ENCODE measurements around the gene TTC21B.
"Not testable (repeated sequence)": the region's sequence is repeated elsewhere in the genome, so short reads cannot be mapped to it uniquely, and the experiment has no call there.

The TTC21B gene

DNA sequence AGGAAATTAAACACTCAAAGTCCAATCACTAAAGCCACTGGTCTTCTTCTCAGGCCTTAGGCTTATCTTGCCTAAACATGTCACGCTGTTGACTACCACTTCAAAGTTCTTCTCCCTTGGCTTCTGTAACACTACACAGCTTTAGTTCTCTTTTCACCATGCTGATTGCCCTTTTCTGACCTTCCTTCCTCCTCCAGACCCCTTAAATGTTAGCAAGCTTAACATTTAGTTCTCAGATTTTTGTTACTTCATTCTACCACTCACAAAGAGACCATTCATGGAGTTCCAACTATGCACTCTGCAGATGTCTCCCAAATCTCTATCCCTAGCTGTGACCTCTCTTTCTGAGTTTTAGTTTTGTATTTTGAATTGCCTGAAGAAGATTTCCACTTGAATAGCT is 64.4 kb downstream of the TTC21B start:
- DNase-seq (ENCODE audit: insufficient read length, low spot score) (no peak), FAIRE-seq (no peak)

GRCh38 chr2:165888171-165888570 is 65.4 kb downstream of the TTC21B start:
- FAIRE-seq, result no peak
- DNase-seq (ENCODE audit: insufficient read length, low spot score), result no peak

DNA sequence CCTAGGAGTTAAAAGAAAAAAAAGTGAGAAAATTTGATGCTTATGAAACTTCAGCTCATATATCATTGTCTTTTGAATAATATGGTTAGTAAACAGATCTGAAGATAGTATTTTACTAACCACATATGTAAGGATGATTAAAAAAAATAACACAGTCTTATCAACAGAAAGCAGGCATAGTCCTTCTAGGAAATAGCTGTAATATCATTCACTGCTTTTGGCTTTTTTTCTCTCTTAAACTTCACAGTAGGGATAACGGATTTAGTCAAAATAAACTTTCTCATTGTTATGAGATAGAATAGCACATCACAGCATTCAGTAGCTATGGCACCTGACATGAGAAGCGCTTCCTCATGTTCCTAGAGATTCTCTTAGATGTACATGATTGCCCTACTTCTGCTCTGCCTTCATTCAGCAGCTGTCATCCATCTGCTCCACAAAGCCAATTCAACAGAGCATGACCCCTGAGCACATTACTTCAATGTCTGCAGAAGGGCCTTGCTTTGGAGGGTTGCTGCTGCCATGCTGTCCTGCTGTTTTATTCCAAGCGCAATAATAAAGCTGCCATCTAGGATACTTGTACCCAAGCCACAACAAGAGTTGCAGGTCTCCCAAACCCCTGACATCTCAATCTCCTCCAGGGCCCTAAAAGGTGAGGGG is 67.0 kb downstream of the TTC21B start:
- FAIRE-seq, result no peak
- DNase-seq (ENCODE audit: insufficient read length, low spot score), result no peak

GRCh38 chr2:165877565-165878550 is 75.7 kb downstream of the TTC21B start:
- FAIRE-seq, result no peak
- DNase-seq (ENCODE audit: insufficient read length, low spot score), result no peak

DNA sequence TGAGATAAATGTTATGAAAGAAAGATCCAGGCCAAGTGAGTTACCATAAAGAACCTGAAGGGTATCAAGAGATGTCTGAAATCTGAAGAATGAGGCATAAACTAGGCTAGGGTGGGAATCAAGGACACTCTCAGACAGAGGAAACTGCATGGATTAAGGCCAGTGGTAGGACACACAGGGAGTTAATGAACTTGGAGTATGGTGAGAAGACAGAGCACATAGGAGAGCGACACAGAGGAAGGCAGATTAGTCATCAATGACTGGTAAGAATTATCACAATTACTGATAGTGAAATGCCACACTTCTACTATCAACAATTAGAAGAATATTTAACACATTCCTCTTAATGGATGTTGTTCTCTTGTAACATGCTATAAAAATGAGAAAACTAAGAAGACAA is 76.9 kb downstream of the TTC21B start:
- no peak for FAIRE-seq
- DNase-seq (ENCODE audit: insufficient read length, low spot score), result no peak

DNA sequence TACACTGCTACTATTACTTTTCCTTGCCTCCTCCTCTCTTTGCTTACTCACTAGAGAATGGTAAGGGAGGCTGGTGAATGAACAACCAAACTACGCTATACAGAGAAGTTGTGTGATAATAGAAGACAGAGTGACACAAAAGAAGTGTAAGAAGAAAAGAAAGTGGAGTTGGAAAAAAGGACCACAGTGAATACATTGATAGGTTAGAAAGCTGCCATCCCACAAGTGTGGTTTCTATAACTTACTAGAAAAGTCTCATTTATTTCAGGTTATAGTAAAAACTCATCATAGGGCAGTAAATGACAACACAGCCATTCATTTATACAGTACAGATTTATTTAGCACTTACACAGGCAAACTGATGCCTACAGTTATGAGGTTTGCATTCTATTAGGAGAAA is 77.3 kb downstream of the TTC21B start:
- no peak for FAIRE-seq

DNA sequence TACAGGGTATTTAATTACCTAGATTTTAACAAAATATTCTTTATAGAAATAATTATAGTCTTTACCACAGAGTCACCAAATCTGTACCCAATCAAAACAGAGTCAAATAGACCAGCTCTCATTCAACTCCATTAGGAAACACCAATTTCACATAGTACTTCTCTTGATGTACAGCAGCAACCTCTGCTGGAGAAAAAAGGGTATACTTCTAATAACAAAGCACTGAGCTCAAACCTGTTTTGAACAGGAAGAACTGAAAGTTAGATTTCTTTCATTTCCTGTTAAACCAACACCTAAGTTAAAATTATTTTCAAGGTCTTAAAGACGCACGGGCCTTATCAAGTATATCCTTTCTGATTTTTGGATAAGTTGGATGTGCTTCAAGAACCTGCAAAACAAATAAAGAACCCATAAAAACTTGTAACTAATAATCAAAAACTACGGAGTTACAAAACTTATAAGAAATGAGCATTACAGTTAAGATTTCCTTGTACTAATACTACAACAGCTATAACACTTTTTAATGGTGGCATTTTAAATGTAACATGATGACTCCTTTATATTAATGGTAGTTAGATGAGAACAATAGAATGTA is 79.0 kb downstream of the TTC21B start:
- FAIRE-seq, result no peak
- peak; percentile 39 for DNase-seq (ENCODE audit: insufficient read length, low spot score)

More for the DNA sequence above, 77.3 kb downstream of the TTC21B start:
- no peak for DNase-seq (ENCODE audit: insufficient read length, low spot score)

DNA sequence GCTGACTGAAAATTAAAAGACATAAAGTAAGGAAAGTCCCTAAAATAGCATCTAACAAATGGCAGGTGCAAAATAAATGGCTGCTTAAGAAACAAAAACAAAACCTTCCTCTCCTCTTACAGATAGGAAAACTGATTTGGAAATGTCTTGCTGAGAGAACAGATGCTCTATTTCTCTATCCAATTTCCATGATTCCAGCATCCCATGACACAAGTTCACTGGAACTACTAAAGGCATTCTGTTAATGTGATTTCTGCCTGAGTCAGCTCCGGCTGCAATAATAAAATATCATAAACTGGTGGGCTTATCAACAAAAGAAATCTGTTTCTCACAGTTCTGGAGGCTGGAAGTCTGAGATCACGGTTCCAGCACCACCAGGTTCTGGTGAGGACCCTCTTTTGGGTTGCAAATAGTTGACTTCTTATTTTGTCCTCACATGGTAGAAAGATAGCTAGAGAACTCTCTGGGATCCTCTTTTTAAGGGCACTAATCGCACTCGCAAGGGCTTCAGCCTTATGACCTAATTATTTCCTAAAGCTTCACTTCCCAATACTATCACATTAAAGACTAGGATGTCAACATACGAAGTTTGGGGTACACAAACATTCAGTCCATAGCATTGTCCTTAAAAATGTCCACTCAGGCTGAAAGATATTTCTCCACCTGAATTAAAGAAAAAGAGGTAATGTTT is 81.3 kb downstream of the TTC21B start:
- DNase-seq (ENCODE audit: insufficient read length, low spot score) (no peak), FAIRE-seq (no peak)

DNA sequence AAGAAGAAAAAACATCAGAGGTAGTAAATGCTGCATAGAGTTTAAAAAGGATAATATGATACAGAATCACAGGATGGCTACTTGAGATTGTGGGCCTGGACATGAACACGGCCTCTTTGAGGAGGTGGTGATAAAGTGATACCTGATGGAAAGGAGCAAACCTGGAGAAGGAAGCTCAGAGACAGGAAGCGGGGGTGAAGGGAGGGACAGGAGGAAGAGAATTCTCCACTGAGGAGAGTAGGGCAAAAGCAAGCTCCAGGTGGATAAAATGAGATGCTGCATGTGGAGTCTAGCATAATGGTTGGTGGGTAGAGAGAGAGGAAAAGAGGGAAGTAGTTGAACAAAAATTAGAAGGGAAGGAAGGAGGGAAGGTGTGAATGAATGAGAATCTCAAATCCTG is 82.6 kb downstream of the TTC21B start:
- DNase-seq (ENCODE audit: insufficient read length, low spot score) (no peak), FAIRE-seq (no peak)

DNA sequence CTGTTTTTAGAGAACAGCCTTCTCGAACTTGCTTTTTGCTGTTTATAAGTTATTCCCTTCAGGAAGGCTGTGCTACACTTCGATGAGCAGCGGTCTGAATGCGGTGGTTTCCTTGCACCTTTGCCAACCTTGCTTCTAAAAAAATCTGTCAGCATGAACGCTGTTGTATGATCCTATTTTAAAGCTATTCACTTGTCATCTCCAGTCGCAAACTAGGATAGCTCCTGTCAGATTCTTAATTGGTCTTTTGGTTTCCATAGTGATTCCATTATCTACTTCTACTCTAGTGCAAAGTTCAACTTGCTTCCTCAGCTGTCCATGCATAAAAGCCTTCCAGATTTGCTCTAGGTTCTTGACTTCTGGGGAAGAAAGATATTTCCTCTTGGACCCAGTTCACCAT is 83.2 kb downstream of the TTC21B start:
- FAIRE-seq (no peak), DNase-seq (ENCODE audit: insufficient read length, low spot score) (no peak)

- FAIRE-seq, result no peak
- no peak for DNase-seq (ENCODE audit: insufficient read length, low spot score)
Observed at GRCh38 chr2:165868211-165868610, 85.4 kb downstream of the TTC21B start.

DNA sequence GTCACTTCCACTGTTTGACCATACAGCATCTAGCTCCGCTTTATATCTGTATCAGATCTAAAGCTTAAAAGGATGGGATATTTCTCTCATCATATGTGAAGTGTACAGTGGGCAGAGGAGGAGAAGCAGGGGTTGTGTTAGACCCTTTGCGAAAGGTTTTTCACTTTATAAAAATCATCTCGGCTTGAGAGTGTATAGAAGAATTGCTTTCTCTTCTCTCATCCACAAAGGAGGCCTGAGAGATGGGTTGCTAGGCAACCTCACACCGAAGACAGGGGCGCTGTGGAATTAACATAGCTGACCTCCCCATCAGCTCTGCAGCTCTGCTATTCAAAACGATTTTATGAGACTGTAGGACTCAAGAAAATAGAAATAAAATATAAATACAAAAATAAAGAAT is 89.3 kb downstream of the TTC21B start:
- no peak for FAIRE-seq

DNA sequence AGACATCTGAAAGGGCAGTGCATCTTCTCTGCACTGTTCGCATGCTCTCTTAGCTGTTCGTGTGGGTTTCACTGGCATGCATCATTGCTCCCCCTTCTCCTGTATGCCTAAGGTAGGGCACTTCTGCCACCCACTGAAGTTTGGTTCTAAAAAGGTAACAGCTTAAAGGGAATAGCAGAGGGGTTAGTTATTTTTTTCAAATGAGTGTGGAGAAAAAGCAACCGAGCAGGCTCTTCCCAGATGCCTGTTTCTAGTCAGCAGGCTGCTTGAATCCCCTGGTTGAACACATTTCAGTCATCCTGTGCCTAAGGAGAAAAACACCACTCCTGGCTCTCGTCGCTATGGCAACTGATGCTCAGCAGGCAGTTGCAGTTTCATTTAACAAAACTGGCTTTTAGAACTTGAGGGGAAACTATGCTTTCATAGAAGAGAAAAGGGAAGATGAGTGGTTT is 89.7 kb downstream of the TTC21B start:
- FAIRE-seq, result no peak
- no peak for DNase-seq (ENCODE audit: insufficient read length, low spot score)

More for the DNA sequence above, 89.3 kb downstream of the TTC21B start:
- no peak for DNase-seq (ENCODE audit: insufficient read length, low spot score)

DNA sequence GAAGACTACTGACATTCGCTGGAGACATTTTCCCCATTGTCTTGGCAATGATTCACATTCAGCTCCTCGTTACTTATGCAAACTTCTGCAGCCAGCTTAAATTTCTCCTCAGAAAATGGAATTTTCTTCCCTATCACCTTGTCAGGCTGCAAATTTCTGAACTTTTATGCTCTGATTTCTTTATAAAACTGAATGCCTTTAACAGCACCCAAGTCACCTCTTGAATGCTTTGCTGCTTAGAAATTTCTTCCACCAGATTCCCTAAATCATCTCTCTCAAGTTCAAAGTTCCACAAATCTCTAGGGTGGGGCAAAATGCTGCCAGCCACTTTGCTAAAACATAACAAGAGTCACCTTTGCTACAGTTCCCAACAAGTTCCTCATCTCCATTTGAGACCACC is 92.5 kb downstream of the TTC21B start:
- not testable (repeated sequence) for DNase-seq (ENCODE audit: insufficient read length, low spot score); FAIRE-seq

- FAIRE-seq; DNase-seq (ENCODE audit: insufficient read length, low spot score): not testable (repeated sequence)
Observed at GRCh38 chr2:165859723-165860122, 93.9 kb downstream of the TTC21B start.

GRCh38 chr2:165857876-165858275 is 95.7 kb downstream of the TTC21B start:
- FAIRE-seq (no peak), DNase-seq (ENCODE audit: insufficient read length, low spot score) (no peak)

GRCh38 chr2:165852394-165852793 is 101.2 kb downstream of the TTC21B start:
- no peak for FAIRE-seq

GRCh38 chr2:165847001-165847400 is 106.6 kb downstream of the TTC21B start:
- FAIRE-seq, result no peak
- DNase-seq (ENCODE audit: insufficient read length, low spot score), result no peak

More at GRCh38 chr2:165852394-165852793, 101.2 kb downstream of the TTC21B start:
- no peak for DNase-seq (ENCODE audit: insufficient read length, low spot score)

DNA sequence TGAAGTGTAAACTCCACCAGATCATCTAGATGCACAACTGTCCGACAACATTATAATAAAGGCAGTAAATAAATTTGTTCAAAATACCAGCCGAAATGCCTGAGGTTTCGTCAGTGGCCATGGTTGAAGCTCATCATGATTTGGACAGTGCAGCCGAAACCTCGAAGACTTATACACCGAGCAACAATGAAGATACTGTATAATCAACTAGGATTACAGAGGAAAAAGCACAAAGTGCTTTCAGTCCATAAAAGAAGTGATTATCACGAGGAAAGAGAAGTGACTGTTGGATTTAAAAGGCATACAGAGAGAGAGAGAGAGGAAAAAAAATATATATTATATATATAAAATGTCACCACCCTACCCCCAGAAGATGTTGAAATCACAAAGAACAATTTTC is 107.5 kb downstream of the TTC21B start:
- no peak for DNase-seq (ENCODE audit: insufficient read length, low spot score)
- no peak for FAIRE-seq

DNA sequence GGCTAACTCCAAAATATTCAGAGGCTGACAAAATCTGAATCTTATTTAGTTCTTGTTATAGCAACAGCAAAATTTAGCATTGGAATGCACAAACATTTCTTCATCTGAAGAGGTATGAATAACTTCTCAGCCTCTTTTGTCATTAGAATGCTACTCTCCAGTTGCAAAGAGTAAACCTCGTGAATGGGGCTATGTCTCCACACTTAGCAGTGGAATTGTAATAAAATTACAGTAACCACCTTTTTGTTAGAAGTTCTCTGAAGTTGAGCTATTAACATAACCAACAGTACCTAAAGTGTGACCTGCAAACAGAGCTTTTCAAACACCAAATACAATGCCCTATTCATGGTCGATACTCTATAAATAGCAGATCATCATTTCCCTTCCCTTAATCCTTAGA is 109.4 kb downstream of the TTC21B start:
- FAIRE-seq, result no peak
- no peak for DNase-seq (ENCODE audit: insufficient read length, low spot score)

DNA sequence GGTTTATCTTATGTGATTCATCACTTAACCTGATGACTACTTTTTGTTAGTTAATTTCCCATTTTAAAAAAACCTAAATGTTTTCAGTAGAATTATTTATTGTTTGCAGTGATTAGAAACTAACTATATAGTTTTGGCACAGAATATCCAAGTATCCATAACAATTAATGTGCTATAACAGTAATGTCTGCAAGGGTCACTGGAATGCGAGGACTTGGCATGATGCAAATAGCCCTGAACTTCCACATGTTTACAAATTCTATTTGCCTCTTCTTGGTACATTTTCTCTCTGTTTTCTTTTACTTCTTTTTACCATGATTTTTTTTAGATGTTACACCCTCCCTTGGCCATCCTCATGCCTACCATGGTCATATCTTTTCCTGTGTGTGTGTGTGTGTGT is 110.2 kb downstream of the TTC21B start:
- DNase-seq (ENCODE audit: insufficient read length, low spot score) (no peak), FAIRE-seq (no peak)
